AG08395 (cell line): Measurements from ENCODE around the gene ESRRA.

Source experiments
- DNase-seq: peaks from one replicate; pipeline ENCODE4 v3.0.0; 2012; ENCODE audit warnings: mixed read lengths, low spot score

Gene ESRRA

GRCh38 chr11:64333556-64333955 lies 28.2 kb downstream of the ESRRA start:
- no peak for DNase-seq

- DNase-seq, result peak; percentile 94
Measured at GRCh38 chr11:64334764-64335735, 29.7 kb downstream of the ESRRA start.

- no peak for DNase-seq
Measured at GRCh38 chr11:64337538-64338249, 32.4 kb downstream of the ESRRA start.

GRCh38 chr11:64338716-64339115 lies 33.4 kb downstream of the ESRRA start:
- DNase-seq, result no peak

- DNase-seq, result no peak
Measured at GRCh38 chr11:64339286-64339685, 34.0 kb downstream of the ESRRA start.

- DNase-seq, result no peak
Measured at GRCh38 chr11:64339754-64340408, 34.6 kb downstream of the ESRRA start, which contains the start of gene CCDC88B. Gene CCDC88B, plus strand, starts transcription at chr11:64340204. Its CDS starts 63 bp downstream, at chr11:64340267.

GRCh38 chr11:64340671-64341335 lies 35.5 kb downstream of the ESRRA start:
- no peak for DNase-seq

- DNase-seq, result no peak
Measured at GRCh38 chr11:64341429-64341828, 36.1 kb downstream of the ESRRA start.

- peak; percentile 94 for DNase-seq
Measured at GRCh38 chr11:64341851-64342791, 36.8 kb downstream of the ESRRA start.

- DNase-seq, result no peak
Measured at GRCh38 chr11:64342869-64343745, 37.8 kb downstream of the ESRRA start.

- DNase-seq, result no peak
Measured at GRCh38 chr11:64343767-64344559, 38.6 kb downstream of the ESRRA start.

GRCh38 chr11:64344787-64345186 lies 39.5 kb downstream of the ESRRA start:
- no peak for DNase-seq

- DNase-seq, result no peak
Measured at GRCh38 chr11:64347193-64347867, 42.0 kb downstream of the ESRRA start.

GRCh38 chr11:64348383-64349024 lies 43.2 kb downstream of the ESRRA start:
- no peak for DNase-seq

- no peak for DNase-seq
Measured at GRCh38 chr11:64349025-64349387, 43.7 kb downstream of the ESRRA start.

- no peak for DNase-seq
Measured at GRCh38 chr11:64349404-64349803, 44.1 kb downstream of the ESRRA start.

GRCh38 chr11:64351136-64351631 lies 45.9 kb downstream of the ESRRA start:
- DNase-seq, result no peak
